ENCODE measurements around the gene SF3B2. TPM values are rescaled to one million over a fixed set of nuclear protein-coding genes. Genes with fewer than 3 reads are reported as not detected.
A peak's percentile ranks its signal among the peaks of the same experiment; 100 is the strongest.

Gene SF3B2
- total RNA-seq, 1 donor: 135 TPM

DNA sequence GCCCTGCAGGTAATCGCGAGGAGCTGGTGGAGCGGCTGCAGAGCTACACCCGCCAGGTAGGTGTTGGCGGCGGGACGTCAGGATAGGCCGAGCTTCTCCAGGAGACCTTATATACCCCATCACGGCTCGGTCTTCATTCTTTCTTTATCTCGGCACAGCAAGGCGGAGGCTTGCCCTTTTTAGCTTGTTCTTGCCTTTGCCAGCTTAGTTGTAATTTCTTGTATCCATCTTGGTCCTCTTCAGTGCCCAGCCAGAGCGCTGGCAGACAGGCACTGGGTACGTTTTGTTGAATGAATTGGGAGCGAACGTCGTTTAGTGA lies 459 bp downstream of the SF3B2 start:
- peaks cover 23% of the 10 kb centered on the region for H3K4me1 ChIP-seq (ENCODE audit: insufficient read depth, low read length)
- peak overlapping the region; percentile 84 for H3K4me3 ChIP-seq (ENCODE audit: low read length)
- peaks cover 2% of the 10 kb centered on the region for H3K27me3 ChIP-seq (ENCODE audit: insufficient read depth, low read length)
- H3K9me3 ChIP-seq (ENCODE audit: low read depth, low read length): no peaks in the 10 kb centered on the region

GRCh38 chr11:66055021-66055420 lies 2.9 kb downstream of the SF3B2 start:
- Histone ChIP-seq H3K27me3 (ENCODE audit: insufficient read depth, low read length) (no peaks in the 10 kb centered on the region), H3K4me3 (ENCODE audit: low read length) (no peak overlapping the region), H3K4me1 (ENCODE audit: insufficient read depth, low read length) (peaks cover 23% of the 10 kb centered on the region), H3K9me3 (ENCODE audit: low read depth, low read length) (no peaks in the 10 kb centered on the region)

DNA sequence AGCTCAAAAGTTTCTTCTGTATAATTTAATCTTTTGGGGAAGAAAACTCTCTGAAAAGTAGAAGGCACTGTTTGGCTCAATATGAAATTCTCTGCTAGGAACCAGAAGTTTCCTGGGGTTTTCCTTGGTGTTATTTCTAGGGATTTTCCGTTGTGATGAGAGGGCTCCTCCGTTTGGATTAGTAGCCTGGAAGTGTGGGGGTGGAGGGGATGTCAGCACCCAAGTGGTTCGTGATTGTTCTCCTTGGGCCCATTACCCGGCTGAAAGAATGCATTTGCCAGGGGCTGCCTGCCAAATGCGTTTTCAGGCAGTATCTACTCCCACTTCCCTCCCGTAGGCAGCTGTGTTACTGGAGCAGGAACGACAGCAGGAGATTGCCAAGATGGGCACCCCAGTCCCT lies 4.3 kb downstream of the SF3B2 start:
- Histone ChIP-seq H3K4me3 (ENCODE audit: low read length) (no peak overlapping the region), H3K9me3 (ENCODE audit: low read depth, low read length) (no peaks in the 10 kb centered on the region)

DNA sequence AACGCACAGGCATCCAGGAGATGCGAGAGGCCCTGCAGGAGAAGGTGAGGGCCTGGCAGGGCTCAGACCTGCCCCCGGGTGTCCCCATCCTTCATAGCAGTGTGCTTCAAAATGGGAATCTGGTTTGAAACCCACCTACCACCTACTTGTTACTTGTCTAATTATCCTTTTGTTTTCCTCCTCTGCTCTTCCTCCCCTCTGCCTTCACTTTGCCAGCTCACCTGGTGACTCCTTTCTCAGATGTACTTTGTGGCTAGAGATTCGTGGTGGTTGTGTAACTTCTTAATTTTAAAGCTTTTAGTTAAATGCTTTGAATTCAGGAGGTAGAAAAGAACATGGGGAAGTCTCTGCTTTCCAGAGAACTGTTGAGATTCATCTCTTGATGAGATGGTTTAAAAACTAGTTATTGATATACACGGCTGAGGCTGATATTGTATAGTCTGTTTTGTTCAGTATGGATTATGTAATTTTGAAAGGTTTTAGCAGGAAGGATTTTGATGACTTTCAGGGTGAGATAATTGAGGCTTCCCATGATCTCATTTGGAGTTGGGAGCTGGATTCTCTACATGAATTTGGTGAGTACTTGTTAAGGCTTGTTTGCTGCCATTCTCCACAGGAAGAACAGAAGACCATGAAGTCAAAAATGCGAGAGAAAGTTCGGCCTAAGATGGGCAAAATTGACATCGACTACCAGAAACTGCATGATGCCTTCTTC lies 8.0 kb downstream of the SF3B2 start:
- Histone ChIP-seq H3K4me3 (ENCODE audit: low read length) (no peak overlapping the region), H3K4me1 (ENCODE audit: insufficient read depth, low read length) (peaks cover 3% of the 10 kb centered on the region), H3K27me3 (ENCODE audit: insufficient read depth, low read length) (no peaks in the 10 kb centered on the region), H3K9me3 (ENCODE audit: low read depth, low read length) (no peaks in the 10 kb centered on the region)

More for the DNA sequence above, 4.3 kb downstream of the SF3B2 start:
- Histone ChIP-seq H3K4me1 (ENCODE audit: insufficient read depth, low read length) (peaks cover 15% of the 10 kb centered on the region), H3K27me3 (ENCODE audit: insufficient read depth, low read length) (no peaks in the 10 kb centered on the region)

DNA sequence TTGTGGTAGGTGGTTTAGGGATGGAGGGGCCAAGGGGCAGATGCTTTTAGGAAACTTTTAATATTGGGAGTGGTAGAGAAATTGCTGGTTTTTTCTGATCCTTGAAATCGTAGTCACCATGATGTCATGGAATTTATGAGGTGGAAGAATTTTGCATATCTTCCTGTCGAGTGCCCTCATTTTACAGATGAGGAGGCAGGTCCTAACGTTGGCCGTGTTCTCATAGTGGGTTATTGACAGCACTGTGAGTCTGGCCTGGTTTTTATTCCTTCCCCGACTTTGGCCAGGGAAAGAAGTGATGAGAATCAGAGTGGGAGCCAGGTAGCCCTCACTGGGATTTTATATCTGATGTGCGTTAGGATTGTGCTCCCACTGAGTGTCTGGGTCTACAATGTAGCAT lies 9.1 kb downstream of the SF3B2 start:
- no peak overlapping the region for H3K4me3 ChIP-seq (ENCODE audit: low read length)
- H3K27me3 ChIP-seq (ENCODE audit: insufficient read depth, low read length): no peaks in the 10 kb centered on the region
- no peaks in the 10 kb centered on the region for H3K9me3 ChIP-seq (ENCODE audit: low read depth, low read length)
- peaks cover 7% of the 10 kb centered on the region for H3K4me1 ChIP-seq (ENCODE audit: insufficient read depth, low read length)

DNA sequence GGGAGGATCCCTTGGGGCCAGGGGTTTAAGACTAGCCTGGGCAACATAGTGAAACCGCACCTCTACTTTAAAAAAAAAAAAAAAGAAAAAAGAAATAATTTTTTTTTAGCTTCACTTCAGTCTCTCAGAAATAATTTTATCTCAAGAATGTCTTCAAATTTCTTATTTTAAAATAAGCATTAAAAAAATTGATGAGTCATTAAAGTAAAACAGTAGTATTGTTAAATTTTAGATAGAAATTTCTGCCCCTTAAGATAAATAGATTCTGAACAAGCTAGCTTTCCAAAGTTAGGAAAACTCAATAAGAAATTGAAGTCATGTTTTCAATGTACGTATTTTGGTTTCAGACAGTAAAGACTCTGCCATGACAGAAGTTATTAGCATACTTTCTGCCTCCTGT lies 10.2 kb downstream of the SF3B2 start:
- Histone ChIP-seq H3K9me3 (ENCODE audit: low read depth, low read length) (no peaks in the 10 kb centered on the region), H3K4me1 (ENCODE audit: insufficient read depth, low read length) (peaks cover 19% of the 10 kb centered on the region), H3K27me3 (ENCODE audit: insufficient read depth, low read length) (no peaks in the 10 kb centered on the region), H3K4me3 (ENCODE audit: low read length) (no peak overlapping the region)

DNA sequence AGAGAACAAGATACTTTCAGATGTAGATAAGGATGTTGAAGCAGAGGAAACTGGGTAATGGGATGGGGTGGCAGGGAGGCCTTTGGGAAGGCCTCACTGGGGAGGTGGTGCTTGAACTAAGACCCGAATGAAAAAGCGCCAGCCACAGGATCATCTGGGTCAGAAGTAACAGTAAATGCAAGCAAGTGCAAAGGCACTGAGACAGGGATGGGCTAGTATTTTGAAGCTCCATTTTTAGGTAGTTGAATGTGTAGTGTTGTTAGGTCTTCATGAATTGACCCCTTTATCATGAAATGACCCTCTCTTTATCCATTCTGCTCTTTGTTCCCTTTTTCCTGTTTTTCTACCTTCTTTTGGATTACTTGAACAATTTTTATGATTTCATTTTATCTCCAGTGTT lies 11.7 kb downstream of the SF3B2 start:
- Histone ChIP-seq H3K9me3 (ENCODE audit: low read depth, low read length) (no peaks in the 10 kb centered on the region), H3K27me3 (ENCODE audit: insufficient read depth, low read length) (no peaks in the 10 kb centered on the region), H3K4me1 (ENCODE audit: insufficient read depth, low read length) (peaks cover 31% of the 10 kb centered on the region), H3K4me3 (ENCODE audit: low read length) (no peak overlapping the region)

DNA sequence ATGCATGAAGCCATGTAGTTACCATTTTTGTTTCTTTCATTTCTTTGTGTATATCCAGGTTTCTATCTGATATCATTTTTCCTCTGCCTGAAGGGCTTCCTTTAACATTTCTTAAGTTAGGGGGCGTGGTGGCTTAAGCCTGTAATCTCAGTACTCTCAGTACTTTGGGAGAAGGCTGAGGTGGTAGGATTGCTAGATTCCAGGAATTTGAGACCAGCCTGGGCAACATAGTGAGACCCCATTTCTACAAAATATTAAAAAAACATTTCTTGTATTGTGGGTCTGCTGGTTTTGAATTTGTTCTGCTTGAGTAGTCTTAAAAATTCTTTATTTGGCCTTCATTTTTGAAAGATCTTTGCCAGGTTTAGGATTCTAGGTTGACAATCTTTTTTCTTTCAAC lies 12.4 kb downstream of the SF3B2 start:
- Histone ChIP-seq H3K4me3 (ENCODE audit: low read length) (no peak overlapping the region), H3K27me3 (ENCODE audit: insufficient read depth, low read length) (no peaks in the 10 kb centered on the region), H3K9me3 (ENCODE audit: low read depth, low read length) (no peaks in the 10 kb centered on the region), H3K4me1 (ENCODE audit: insufficient read depth, low read length) (peaks cover 38% of the 10 kb centered on the region)

GRCh38 chr11:66066751-66067150 lies 14.6 kb downstream of the SF3B2 start:
- Histone ChIP-seq H3K9me3 (ENCODE audit: low read depth, low read length) (no peaks in the 10 kb centered on the region), H3K4me1 (ENCODE audit: insufficient read depth, low read length) (peaks cover 48% of the 10 kb centered on the region), H3K4me3 (ENCODE audit: low read length) (no peak overlapping the region), H3K27me3 (ENCODE audit: insufficient read depth, low read length) (no peaks in the 10 kb centered on the region)

GRCh38 chr11:66067640-66068039 lies 15.5 kb downstream of the SF3B2 start:
- Histone ChIP-seq H3K27me3 (ENCODE audit: insufficient read depth, low read length) (no peaks in the 10 kb centered on the region), H3K4me1 (ENCODE audit: insufficient read depth, low read length) (peaks cover 56% of the 10 kb centered on the region), H3K4me3 (ENCODE audit: low read length) (no peak overlapping the region)

GRCh38 chr11:66068154-66068821 lies 16.1 kb downstream of the SF3B2 start:
- H3K4me1 ChIP-seq (ENCODE audit: insufficient read depth, low read length): peaks cover 62% of the 10 kb centered on the region
- H3K4me3 ChIP-seq (ENCODE audit: low read length): no peak overlapping the region
- no peaks in the 10 kb centered on the region for H3K9me3 ChIP-seq (ENCODE audit: low read depth, low read length)

More at GRCh38 chr11:66067640-66068039, 15.5 kb downstream of the SF3B2 start:
- no peaks in the 10 kb centered on the region for H3K9me3 ChIP-seq (ENCODE audit: low read depth, low read length)

GRCh38 chr11:66068923-66069714 lies 17.0 kb downstream of the SF3B2 start:
- Histone ChIP-seq H3K27me3 (ENCODE audit: insufficient read depth, low read length) (no peaks in the 10 kb centered on the region), H3K4me1 (ENCODE audit: insufficient read depth, low read length) (peaks cover 59% of the 10 kb centered on the region), H3K9me3 (ENCODE audit: low read depth, low read length) (no peaks in the 10 kb centered on the region), H3K4me3 (ENCODE audit: low read length) (peak overlapping the region; percentile 57)

More at GRCh38 chr11:66068154-66068821, 16.1 kb downstream of the SF3B2 start:
- H3K27me3 ChIP-seq (ENCODE audit: insufficient read depth, low read length): no peaks in the 10 kb centered on the region

- Histone ChIP-seq H3K9me3 (ENCODE audit: low read depth, low read length) (no peaks in the 10 kb centered on the region), H3K4me3 (ENCODE audit: low read length) (peak within 1 kb of the TSS; percentile 57), H3K27me3 (ENCODE audit: insufficient read depth, low read length) (no peaks in the 10 kb centered on the region), H3K4me1 (ENCODE audit: insufficient read depth, low read length) (peaks cover 59% of the 10 kb centered on the region)
Measured at GRCh38 chr11:66069715-66070603, 17.8 kb downstream of the SF3B2 start, which contains the start of gene PACS1. PACS1 (plus strand) TSS chr11:66070272; CDS start chr11:66070487, 215 bp downstream.

DNA sequence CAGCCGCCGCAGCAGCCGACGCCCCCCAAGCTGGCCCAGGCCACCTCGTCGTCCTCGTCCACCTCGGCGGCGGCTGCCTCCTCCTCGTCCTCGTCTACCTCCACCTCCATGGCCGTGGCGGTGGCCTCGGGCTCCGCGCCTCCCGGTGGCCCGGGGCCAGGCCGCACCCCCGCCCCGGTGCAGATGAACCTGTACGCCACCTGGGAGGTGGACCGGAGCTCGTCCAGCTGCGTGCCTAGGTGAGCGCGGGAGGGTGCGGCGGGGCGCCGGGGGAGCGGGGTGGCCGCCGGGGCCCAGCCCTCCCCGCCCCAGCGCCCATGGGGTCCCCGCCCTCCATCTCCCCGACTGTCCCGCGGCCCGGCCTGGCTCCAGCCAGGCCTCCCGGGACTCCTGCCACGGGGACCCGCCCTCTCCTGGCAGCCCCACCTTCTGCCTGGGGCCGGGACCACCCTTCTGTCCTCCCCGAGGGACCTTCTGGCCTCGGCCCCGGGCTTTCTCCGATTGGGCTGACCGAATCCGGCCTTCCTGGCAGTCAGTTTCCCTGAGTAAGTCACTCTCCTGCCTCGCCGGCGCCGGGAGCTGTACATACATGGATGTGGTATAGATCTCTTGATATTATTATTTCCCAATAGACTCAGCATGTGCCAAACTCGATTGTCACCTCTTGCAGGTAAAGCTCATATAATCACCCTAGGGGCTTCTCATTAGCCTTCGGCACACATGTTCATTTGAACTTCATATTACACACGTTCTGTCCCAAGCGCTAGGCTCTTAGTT lies 18.6 kb downstream of the SF3B2 start:
- H3K4me3 ChIP-seq (ENCODE audit: low read length): peak overlapping the region; percentile 57
- H3K4me1 ChIP-seq (ENCODE audit: insufficient read depth, low read length): peaks cover 59% of the 10 kb centered on the region
- no peaks in the 10 kb centered on the region for H3K9me3 ChIP-seq (ENCODE audit: low read depth, low read length)
- no peaks in the 10 kb centered on the region for H3K27me3 ChIP-seq (ENCODE audit: insufficient read depth, low read length)
